ENCODE results near the gene MGRN1. TPM values are rescaled to one million over a fixed set of nuclear protein-coding genes. Genes with fewer than 3 reads are reported as not detected.

The MGRN1 gene
- total RNA-seq, 4 donors from 2014 or later, result 49.1 to 127 (median 79.5) TPM

- DNase-seq, result no peak
- intact Hi-C loops (cut with DNase I; ENCODE audit: low total_unique reads) (no loop called here), in situ Hi-C loops (cut with MboI; ENCODE audit: low pct_ligation_motif_present in 1 of 4, low pct_unique_long_range_greater_than_20kb in 1 of 4, low sequenced_read_pairs in 3 of 4) (no loop called here)
- no peaks in the 10 kb centered on the region for H3K9me3 ChIP-seq
- H3K36me3 ChIP-seq, result peaks cover 0 to 16% (median 7%) of the 10 kb centered on the region in 4 donors
- no peak for TF ChIP-seq POLR2AphosphoS5 (IDR thresholded peaks at IDR 0.05)
- no peak for TF ChIP-seq EP300 (IDR thresholded peaks at IDR 0.05; ENCODE audit: low read depth)
- no peak for TF ChIP-seq POLR2A (IDR thresholded peaks at IDR 0.05)
- TF ChIP-seq CTCF (IDR thresholded peaks at IDR 0.05), result no peak
- 91 to 100% methylated on average over 1 to 4 of the region's 4 CpGs for WGBS, 2 donors (ENCODE audit: low coverage in 1 of 2)
- H3K4me1 ChIP-seq, result no peaks in the 10 kb centered on the region
- H3K27me3 ChIP-seq, result no peaks in the 10 kb centered on the region
- H3K4me3 ChIP-seq, result no peak overlapping the region
- H3K27ac ChIP-seq, result no peak overlapping the region
These were observed 84.9 kb downstream of the MGRN1 start for GRCh38 chr16:4709481-4709880.

- TF ChIP-seq CTCF (IDR thresholded peaks at IDR 0.05), result no peak
- no peak for TF ChIP-seq POLR2AphosphoS5 (IDR thresholded peaks at IDR 0.05)
- TF ChIP-seq EP300 (IDR thresholded peaks at IDR 0.05; ENCODE audit: low read depth), result no peak
- no peak for TF ChIP-seq POLR2A (IDR thresholded peaks at IDR 0.05)
- intact Hi-C loops (cut with DNase I; ENCODE audit: low total_unique reads), result no loop called here
These were observed 89.3 kb downstream of the MGRN1 start for GRCh38 chr16:4713663-4714501.

GRCh38 chr16:4714996-4715395 lies 90.4 kb downstream of the MGRN1 start:
- H3K27ac ChIP-seq, result no peak overlapping the region
- in situ Hi-C loops (cut with MboI; ENCODE audit: low pct_ligation_motif_present in 1 of 4, low pct_unique_long_range_greater_than_20kb in 1 of 4, low sequenced_read_pairs in 3 of 4) (no loop called here), intact Hi-C loops (cut with DNase I; ENCODE audit: low total_unique reads) (no loop called here)
- TF ChIP-seq POLR2A (IDR thresholded peaks at IDR 0.05), result no peak
- TF ChIP-seq EP300 (IDR thresholded peaks at IDR 0.05; ENCODE audit: low read depth), result no peak
- TF ChIP-seq CTCF (IDR thresholded peaks at IDR 0.05), result no peak
- TF ChIP-seq POLR2AphosphoS5 (IDR thresholded peaks at IDR 0.05), result no peak
- no peaks in the 10 kb centered on the region for H3K4me1 ChIP-seq
- H3K9me3 ChIP-seq, result no peaks in the 10 kb centered on the region
- no peaks in the 10 kb centered on the region for H3K27me3 ChIP-seq
- WGBS, 2 donors (ENCODE audit: low coverage in 1 of 2), result 97 to 100% methylated on average over 2 of the region's 2 CpGs
- no peak overlapping the region for H3K4me3 ChIP-seq
- DNase-seq, result no peak
- peaks cover 0 to 16% (median 0%) of the 10 kb centered on the region in 4 donors for H3K36me3 ChIP-seq

More at GRCh38 chr16:4713663-4714501, 89.3 kb downstream of the MGRN1 start:
- 91 to 93% methylated on average over 2 to 18 of the region's 18 CpGs for WGBS, 2 donors (ENCODE audit: low coverage in 1 of 2)
- in situ Hi-C loops (cut with MboI; ENCODE audit: low pct_ligation_motif_present in 1 of 4, low pct_unique_long_range_greater_than_20kb in 1 of 4, low sequenced_read_pairs in 3 of 4), result no loop called here
- H3K27me3 ChIP-seq, result no peaks in the 10 kb centered on the region
- peaks cover 0 to 16% (median 2%) of the 10 kb centered on the region in 4 donors for H3K36me3 ChIP-seq
- no peaks in the 10 kb centered on the region for H3K4me1 ChIP-seq
- H3K27ac ChIP-seq, result no peak overlapping the region
- no peak overlapping the region for H3K4me3 ChIP-seq
- DNase-seq, result no peak
- no peaks in the 10 kb centered on the region for H3K9me3 ChIP-seq

GRCh38 chr16:4718466-4718865 lies 93.8 kb downstream of the MGRN1 start:
- TF ChIP-seq EP300 (IDR thresholded peaks at IDR 0.05; ENCODE audit: low read depth) (no peak), CTCF (IDR thresholded peaks at IDR 0.05) (no peak), POLR2A (IDR thresholded peaks at IDR 0.05) (no peak), POLR2AphosphoS5 (IDR thresholded peaks at IDR 0.05) (no peak)
- in situ Hi-C loops (cut with MboI; ENCODE audit: low pct_ligation_motif_present in 1 of 4, low pct_unique_long_range_greater_than_20kb in 1 of 4, low sequenced_read_pairs in 3 of 4) (no loop called here), intact Hi-C loops (cut with DNase I; ENCODE audit: low total_unique reads) (no loop called here)
- peaks cover 0 to 18% (median 0%) of the 10 kb centered on the region in 4 donors for H3K36me3 ChIP-seq
- H3K27me3 ChIP-seq, result no peaks in the 10 kb centered on the region
- H3K4me3 ChIP-seq, result no peak overlapping the region
- DNase-seq, result no peak
- WGBS, 2 donors (ENCODE audit: low coverage in 1 of 2), result 74% methylated on average over 5 of the region's 5 CpGs; no CpG with 5 or more reads in 1 of the 2 donors
- no peak overlapping the region for H3K27ac ChIP-seq
- H3K9me3 ChIP-seq, result no peaks in the 10 kb centered on the region
- no peaks in the 10 kb centered on the region for H3K4me1 ChIP-seq
